K562 (cell line): ENCODE results near the gene ARHGDIA. TPM values are rescaled to one million over a fixed set of nuclear protein-coding genes. Genes with fewer than 3 reads are reported as not detected.

Source experiments
- CEBPB ChIP-seq: fragments of 450-650 bp; IDR thresholded peaks from 2 replicates; pipeline ENCODE4 v1.6.1; 2016; ENCODE audit warnings: missing genetic modification characterization, missing compliant biosample characterization
- CHD1 ChIP-seq: fragments of 200-600 bp; sonication (generic); IDR thresholded peaks from one replicate; pipeline ENCODE4 v1.6.1; 2012; ENCODE audit warnings: mild to moderate bottlenecking, moderate library complexity, low read length, inconsistent platforms
- CXXC5 ChIP-seq: fragments of 250-450 bp; sonication (Bioruptor Pico); IDR thresholded peaks from 2 replicates; pipeline ENCODE4 v1.8.0; 2022; ENCODE audit warnings: inconsistent platforms, mild to moderate bottlenecking, moderate library complexity
- FOXP4 ChIP-seq: sonication (generic); formaldehyde crosslinking; IDR thresholded peaks from 2 replicates; pipeline ENCODE4 v1.8.0; 2022; ENCODE audit warnings: mild to moderate bottlenecking, missing genetic modification reagents, borderline replicate concordance
- GABPB1 ChIP-seq: sonication (generic); formaldehyde crosslinking; IDR thresholded peaks from 2 replicates; pipeline ENCODE4 v1.8.0; 2022; ENCODE audit warnings: mild to moderate bottlenecking, missing genetic modification reagents
- HBP1 ChIP-seq: fragments of 450-650 bp; formaldehyde crosslinking; IDR thresholded peaks from 2 replicates; pipeline ENCODE4 v1.4.0; 2022; ENCODE audit warnings: missing genetic modification characterization
- HMG20B ChIP-seq: fragments of 250-450 bp; sonication (Bioruptor Pico); IDR thresholded peaks from 2 replicates; pipeline ENCODE4 v1.5.0; 2021; ENCODE audit warnings: mild to moderate bottlenecking
- HSF4 ChIP-seq: fragments of 250-450 bp; sonication (Bioruptor Pico); IDR thresholded peaks from 2 replicates; pipeline ENCODE4 v2.1.2; 2022; ENCODE audit warnings: mild to moderate bottlenecking, moderate library complexity, borderline replicate concordance
- KLF10 ChIP-seq: fragments of 250-450 bp; sonication (Bioruptor Pico); IDR thresholded peaks from 2 replicates; pipeline ENCODE4 v1.6.1; 2021; ENCODE audit warnings: matching md5 sums
- NCOA6 ChIP-seq: fragments of 450-650 bp; IDR thresholded peaks from 2 replicates; pipeline ENCODE4 v1.6.1; 2017; ENCODE audit warnings: mild to moderate bottlenecking
- POU5F1 ChIP-seq: fragments of 150-350 bp; IDR thresholded peaks from 2 replicates; pipeline ENCODE4 v1.6.1; 2014; ENCODE audit warnings: borderline replicate concordance, low read length, low read depth, mild to moderate bottlenecking; ENCODE audit not compliant: partially characterized antibody
- RBM39 ChIP-seq: fragments of 200-400 bp; formaldehyde crosslinking; optimal IDR thresholded peaks from 2 replicates; pipeline ENCODE3; 2018; ENCODE audit warnings: low read depth, low read length
- TAF7 ChIP-seq: fragments of 450-650 bp; IDR thresholded peaks from 2 replicates; pipeline ENCODE4 v1.6.1; 2016; ENCODE audit warnings: missing genetic modification characterization, missing compliant biosample characterization
- TAF9B ChIP-seq: fragments of 450-650 bp; IDR thresholded peaks from 2 replicates; pipeline ENCODE4 v1.6.1; 2018; ENCODE audit warnings: mild to moderate bottlenecking; ENCODE audit not compliant: partially characterized antibody
- THAP7 ChIP-seq: fragments of 250-450 bp; sonication (Bioruptor Pico); IDR thresholded peaks from 2 replicates; pipeline ENCODE4 v1.5.0; 2021
- ZBED1 ChIP-seq: IDR thresholded peaks from 2 replicates; pipeline ENCODE4 v1.6.1; 2014
- ZBTB7A ChIP-seq: IDR thresholded peaks from 2 replicates; pipeline ENCODE4 v1.6.1; 2011; ENCODE audit warnings: low read depth, mild to moderate bottlenecking, low read length, moderate library complexity, borderline replicate concordance; ENCODE audit not compliant: control insufficient read depth
- ZC3H8 ChIP-seq: fragments of 450-650 bp; IDR thresholded peaks from 2 replicates; pipeline ENCODE4 v1.6.1; 2017
- ZNF12 ChIP-seq: sonication (generic); formaldehyde crosslinking; IDR thresholded peaks from 2 replicates; pipeline ENCODE4 v1.4.0; 2020; ENCODE audit warnings: mild to moderate bottlenecking, missing genetic modification reagents
- ZNF217 ChIP-seq: sonication (generic); formaldehyde crosslinking; IDR thresholded peaks from 2 replicates; pipeline ENCODE4 v1.8.0; 2022; ENCODE audit warnings: mild to moderate bottlenecking, missing genetic modification reagents
- ZNF263 ChIP-seq: sonication (generic); formaldehyde crosslinking; IDR thresholded peaks from 2 replicates; pipeline ENCODE4 v1.8.0; 2022; ENCODE audit warnings: mild to moderate bottlenecking, missing genetic modification reagents, borderline replicate concordance
- ZNF695 ChIP-seq: fragments of 450-650 bp; formaldehyde crosslinking; IDR thresholded peaks from 2 replicates; pipeline ENCODE4 v1.4.0; 2020; ENCODE audit warnings: mild to moderate bottlenecking, moderate library complexity
- ZSCAN32 ChIP-seq: fragments of 450-650 bp; formaldehyde crosslinking; IDR thresholded peaks from 2 replicates; pipeline ENCODE4 v1.4.0; 2020; ENCODE audit warnings: mild to moderate bottlenecking, moderate library complexity
- polyA plus RNA-seq, 8 experiments: library from polyadenylated mRNA; depleted of rRNA in 4 of 8; stranded (reverse) in 5 of 8; unstranded in 3 of 8; fragments of >200 nt; fragmentation: Nextera tagmentation in 2 of 8; fragmentation: Illumina TruSeq in 1 of 8; extraction: Ambion mirVana in 2 of 8; extraction: Trizol in 1 of 8; gene quantifications; 2 replicates each; pipeline versions ENCODE4 v1.2.1 to v1.2.3, GENCODE V29; 2011 to 2014; ENCODE audit warnings: inconsistent platforms in 1 of 8, missing spikeins in 1 of 8
- total RNA-seq, 7 experiments: library from RNA; depleted of rRNA in 6 of 7; stranded (reverse); fragments of >200 nt in 6 of 7; fragmentation: Illumina TruSeq in 2 of 7; extraction: Trizol in 2 of 7; gene quantifications; 2 replicates each; pipeline versions ENCODE4 v1.2.1 to v1.2.3, GENCODE V29; 2011 to 2021; ENCODE audit warnings: low replicate concordance in 1 of 7
- TF ChIP-seq, protein P1 (sequence below): fragments of 250-450 bp; sonication (Bioruptor Pico); IDR thresholded peaks from 2 replicates; pipeline ENCODE4 v1.4.0; 2020; ENCODE audit warnings: borderline replicate concordance

Gene ARHGDIA
- total and polyA plus RNA-seq, 9 of the 15 experiments (the other 6 are each of a cell fraction or from before 2014, with no cell fraction given): 9.6 to 340 (median 97.6) TPM

DNA sequence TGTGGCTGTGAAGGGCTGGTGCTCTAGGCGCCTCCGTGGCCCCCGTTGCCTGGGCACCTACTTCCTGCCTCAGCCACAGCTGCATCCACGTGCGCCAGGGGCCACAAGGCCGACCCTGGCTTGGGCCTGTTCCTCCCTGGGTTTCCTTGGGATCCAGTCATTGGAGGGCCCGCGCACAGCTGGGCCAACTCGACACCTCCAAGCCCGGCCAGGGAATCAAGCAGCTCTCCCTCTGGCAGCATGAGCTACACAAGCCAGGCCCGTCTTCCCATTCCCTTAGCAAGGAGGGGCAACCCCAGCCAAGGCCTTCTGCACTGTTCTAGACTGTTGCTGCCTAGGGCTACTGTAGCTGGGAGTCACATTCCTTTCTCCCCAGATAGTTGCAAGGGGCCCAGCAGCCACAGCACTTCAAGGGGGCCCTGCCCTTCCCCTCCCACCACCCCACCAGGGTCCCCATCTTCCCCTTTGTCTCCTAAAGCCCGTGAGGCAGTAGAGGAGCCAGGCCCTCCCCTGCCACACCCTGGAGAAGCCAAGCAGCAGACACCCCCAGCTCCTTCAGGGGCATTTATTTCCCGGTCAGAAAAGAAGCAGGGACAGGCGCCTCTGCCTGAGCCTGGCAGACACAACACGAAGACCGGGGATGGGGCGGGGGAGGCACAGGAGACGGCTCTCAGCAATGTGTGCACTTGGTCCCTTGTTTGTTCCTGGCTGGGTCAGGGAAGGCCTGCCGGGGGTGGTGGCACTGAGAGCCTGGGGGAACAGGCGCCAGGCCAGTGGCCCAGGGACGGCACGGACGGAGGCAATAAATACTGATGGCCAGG lies 3.8 kb downstream of the ARHGDIA start (continued):
- TF ChIP-seq FOXP4 (CRISPR knock-in tag) (no peak), ZNF263 (CRISPR knock-in tag) (no peak), CHD1 (no peak), CXXC5 (CRISPR knock-in tag) (no peak), CEBPB (no peak), ZNF217 (no peak), HSF4 (CRISPR knock-in tag) (no peak), NCOA6 (no peak), KLF10 (peak; percentile 72; the same call in 1 of the 2 replicates), HBP1 (no peak; the same call in 1 of the 2 replicates), RBM39 (no peak), THAP7 (CRISPR knock-in tag) (peak; percentile 84), ZBTB7A (no peak), ZBED1 (0 out of 2 replicates have a peak, but pooled peaks have one; percentile 24), ZNF695 (CRISPR knock-in tag) (no peak), HMG20B (0 out of 2 replicates have a peak, but pooled peaks have one; percentile 49), ZC3H8 (no peak), GABPB1 (CRISPR knock-in tag) (peak; percentile 49; the same call in 1 of the 2 replicates), POU5F1 (no peak), TAF7 (tag) (no peak), ZNF12 (CRISPR knock-in tag) (no peak), TAF9B (no peak), ZSCAN32 (CRISPR knock-in tag) (no peak; the same call in 1 of the 2 replicates)
- TF ChIP-seq, protein P1, sequence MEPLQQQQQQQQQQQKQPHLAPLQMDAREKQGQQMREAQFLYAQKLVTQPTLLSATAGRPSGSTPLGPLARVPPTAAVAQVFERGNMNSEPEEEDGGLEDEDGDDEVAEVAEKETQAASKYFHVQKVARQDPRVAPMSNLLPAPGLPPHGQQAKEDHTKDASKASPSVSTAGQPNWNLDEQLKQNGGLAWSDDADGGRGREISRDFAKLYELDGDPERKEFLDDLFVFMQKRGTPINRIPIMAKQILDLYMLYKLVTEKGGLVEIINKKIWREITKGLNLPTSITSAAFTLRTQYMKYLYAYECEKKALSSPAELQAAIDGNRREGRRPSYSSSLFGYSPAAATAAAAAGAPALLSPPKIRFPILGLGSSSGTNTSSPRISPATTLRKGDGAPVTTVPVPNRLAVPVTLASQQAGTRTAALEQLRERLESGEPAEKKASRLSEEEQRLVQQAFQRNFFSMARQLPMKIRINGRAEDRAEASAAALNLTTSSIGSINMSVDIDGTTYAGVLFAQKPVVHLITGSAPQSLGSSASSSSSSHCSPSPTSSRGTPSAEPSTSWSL (CRISPR knock-in tag): 0 out of 2 replicates have a peak, but pooled peaks have one; percentile 42
